Activated naive CD8-positive, alpha-beta T cell treated with anti-CD3 and anti-CD28 coated beads, Interleukin-2, amount 10 ng/mL, durations not matched to agents 7 days and 5 days (primary cell): ENCODE measurements around the gene STON1. TPM values are rescaled to one million over a fixed set of nuclear protein-coding genes. Genes with fewer than 3 reads are reported as not detected.
"Not testable (repeated sequence)": the region's sequence is repeated elsewhere in the genome, so short reads cannot be mapped to it uniquely, and the experiment has no call there.

Experiments
- ATAC-seq: fragments of 150-1000 bp; cut with Tn5 transposase; one replicate; pipeline ENCODE4 v1.10.0; 2021; ENCODE audit warnings: low read depth, moderate library complexity
- POLR2A ChIA-PET: fragments of 350-600 bp; sonication (Branson Sonifier 250); formaldehyde crosslinking; loops from one replicate; lab custom pipeline; 2021; ENCODE audit warnings: antibody characterized with exemption; lab: Charles Lee
- DNase-seq: peaks from one replicate; pipeline ENCODE4 v3.0.0; 2021
- H3K27ac Mint-ChIP-seq: one replicate; pipeline ENCODE4 v1.8.0; 2022; ENCODE audit warnings: mild to moderate bottlenecking, mixed read lengths
- H3K27me3 Mint-ChIP-seq: one replicate; pipeline ENCODE4 v1.8.0; 2022; ENCODE audit warnings: mild to moderate bottlenecking, moderate library complexity, mixed read lengths
- H3K36me3 Mint-ChIP-seq: one replicate; pipeline ENCODE4 v1.8.0; 2021; ENCODE audit warnings: mild to moderate bottlenecking, mixed read lengths
- H3K4me1 Mint-ChIP-seq: one replicate; pipeline ENCODE4 v1.8.0; 2021; ENCODE audit warnings: mixed read lengths
- H3K4me3 Mint-ChIP-seq: one replicate; pipeline ENCODE4 v1.8.0; 2022; ENCODE audit warnings: mild to moderate bottlenecking, moderate library complexity, mixed read lengths
- H3K9me3 Mint-ChIP-seq: one replicate; pipeline ENCODE4 v1.8.0; 2021; ENCODE audit warnings: mixed read lengths
- total RNA-seq, 2 experiments: library from RNA; stranded (reverse); gene quantifications; one replicate each; pipeline ENCODE4 v1.2.3, GENCODE V29; 2021

Gene STON1
- total RNA-seq, 2 experiments from 2014 or later: 2.4 to 2.7 TPM

- no peak overlapping the region for H3K27ac Mint-ChIP-seq
- POLR2A ChIA-PET: no interaction called here
- H3K4me3 Mint-ChIP-seq: no peak overlapping the region
- H3K4me1 Mint-ChIP-seq: peaks cover under 1% of the 10 kb centered on the region
- no peaks in the 10 kb centered on the region for H3K27me3 Mint-ChIP-seq
- DNase-seq (no peak), ATAC-seq (no peak)
- H3K36me3 Mint-ChIP-seq: no peaks in the 10 kb centered on the region
- H3K9me3 Mint-ChIP-seq: no peaks in the 10 kb centered on the region
Measured at GRCh38 chr2:48540237-48540935, 10.4 kb downstream of the STON1 start.

DNA sequence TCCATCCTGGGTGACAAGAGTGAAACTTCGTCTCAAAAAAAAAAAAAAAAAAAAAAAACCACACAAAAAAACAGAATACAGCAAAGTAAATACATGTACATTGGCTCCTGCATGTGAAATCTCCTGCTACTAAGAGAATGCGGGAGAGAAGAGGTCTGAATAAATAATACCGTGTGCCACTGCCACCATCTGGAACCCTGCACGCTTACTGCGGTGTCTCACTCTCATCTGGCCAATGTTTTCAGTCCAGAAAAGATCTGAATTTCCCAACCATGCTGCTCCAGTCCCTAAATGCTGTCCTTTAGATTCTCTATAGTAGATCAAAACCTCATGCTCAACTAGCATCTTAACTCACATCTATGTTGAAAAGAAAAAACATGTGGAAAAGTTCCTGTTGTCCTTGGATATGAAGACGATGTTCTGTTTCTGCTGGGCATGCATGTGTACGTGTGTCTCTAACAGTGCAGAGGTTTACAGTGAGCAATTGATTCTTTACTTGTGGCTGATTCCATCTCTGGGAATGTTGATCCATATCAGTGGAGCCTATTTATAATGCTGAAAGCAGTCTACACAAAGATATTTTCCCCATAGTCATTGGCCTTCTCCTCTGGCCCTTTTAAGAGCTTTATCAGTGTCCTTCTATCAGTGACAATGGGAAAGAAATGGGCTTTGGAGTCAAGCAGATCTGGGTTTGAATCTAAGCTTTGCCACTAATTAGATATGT lies 11.9 kb downstream of the STON1 start:
- Mint-ChIP-seq H3K36me3 (no peaks in the 10 kb centered on the region), H3K9me3 (no peaks in the 10 kb centered on the region), H3K4me3 (no peak overlapping the region), H3K27me3 (peaks cover 3% of the 10 kb centered on the region), H3K4me1 (no peaks in the 10 kb centered on the region), H3K27ac (no peak overlapping the region)
- ATAC-seq (no peak), DNase-seq (no peak)
- POLR2A ChIA-PET: no interaction called here

- no peak for ATAC-seq
- no peak overlapping the region for H3K27ac Mint-ChIP-seq
- H3K27me3 Mint-ChIP-seq: peaks cover 3% of the 10 kb centered on the region
- H3K4me1 Mint-ChIP-seq: no peaks in the 10 kb centered on the region
- no peak for DNase-seq
- POLR2A ChIA-PET: no interaction called here
- H3K36me3 Mint-ChIP-seq: no peaks in the 10 kb centered on the region
- H3K4me3 Mint-ChIP-seq: no peak overlapping the region
- H3K9me3 Mint-ChIP-seq: no peaks in the 10 kb centered on the region
Measured at GRCh38 chr2:48543895-48544294, 13.9 kb downstream of the STON1 start.

- H3K9me3 Mint-ChIP-seq: no peaks in the 10 kb centered on the region
- no peaks in the 10 kb centered on the region for H3K36me3 Mint-ChIP-seq
- H3K27me3 Mint-ChIP-seq: peaks cover 3% of the 10 kb centered on the region
- no peaks in the 10 kb centered on the region for H3K4me1 Mint-ChIP-seq
- ATAC-seq (no peak), DNase-seq (no peak)
- H3K4me3 Mint-ChIP-seq: no peak overlapping the region
- POLR2A ChIA-PET: no interaction called here
- H3K27ac Mint-ChIP-seq: no peak overlapping the region
Measured at GRCh38 chr2:48545244-48545643, 15.3 kb downstream of the STON1 start.

DNA sequence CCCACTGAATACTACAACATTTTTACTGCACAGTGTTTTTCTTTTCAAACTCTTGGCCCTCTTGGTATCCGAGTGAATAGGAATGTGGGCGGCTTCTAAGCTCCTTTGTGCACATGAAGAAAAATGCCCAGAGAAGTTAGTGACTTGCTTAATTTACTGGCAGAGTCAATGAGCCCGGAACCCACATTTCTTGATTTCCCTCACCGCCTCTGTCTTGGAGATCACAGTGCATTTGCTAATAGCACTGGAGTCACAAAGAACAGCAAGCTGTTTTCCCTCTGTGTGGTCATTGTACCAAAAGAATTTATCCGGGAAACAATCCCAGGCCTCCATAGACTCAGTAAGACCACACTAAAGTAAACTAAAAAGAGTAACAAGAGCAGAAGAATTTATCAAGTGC lies 18.9 kb downstream of the STON1 start:
- H3K4me3 Mint-ChIP-seq: no peak overlapping the region
- H3K27ac Mint-ChIP-seq: no peak overlapping the region
- H3K36me3 Mint-ChIP-seq: peaks cover 2% of the 10 kb centered on the region
- ATAC-seq (no peak), DNase-seq (no peak)
- peaks cover 3% of the 10 kb centered on the region for H3K27me3 Mint-ChIP-seq
- H3K9me3 Mint-ChIP-seq: no peaks in the 10 kb centered on the region
- POLR2A ChIA-PET: no interaction called here
- no peaks in the 10 kb centered on the region for H3K4me1 Mint-ChIP-seq

DNA sequence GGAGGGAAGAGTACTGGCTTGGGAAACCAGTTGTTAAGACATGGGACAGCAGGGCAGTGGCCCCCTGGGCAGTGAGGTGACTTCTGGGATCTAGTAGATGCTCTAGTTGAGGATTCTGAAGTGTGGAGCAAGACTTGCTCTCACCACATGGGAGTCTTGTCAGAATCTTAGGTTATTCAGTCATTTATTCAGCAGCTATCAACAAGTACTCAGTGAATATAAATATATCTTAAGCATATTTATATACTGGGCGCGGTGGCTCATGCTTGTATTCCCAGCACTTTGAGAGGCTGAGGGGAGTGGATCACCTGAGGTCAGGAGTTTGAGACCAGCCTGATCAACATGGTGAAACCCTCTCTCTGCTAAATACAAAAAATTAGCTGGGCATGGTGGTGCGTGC lies 20.0 kb downstream of the STON1 start:
- Mint-ChIP-seq H3K4me3 (no peak overlapping the region), H3K27me3 (peaks cover 3% of the 10 kb centered on the region), H3K36me3 (peaks cover 2% of the 10 kb centered on the region), H3K4me1 (no peaks in the 10 kb centered on the region), H3K9me3 (no peaks in the 10 kb centered on the region), H3K27ac (no peak overlapping the region)
- DNase-seq (no peak), ATAC-seq (no peak)
- POLR2A ChIA-PET: no interaction called here

GRCh38 chr2:48551548-48551947 lies 21.6 kb downstream of the STON1 start:
- no peak overlapping the region for H3K4me3 Mint-ChIP-seq

GRCh38 chr2:48555071-48555470 lies 25.1 kb downstream of the STON1 start:
- DNase-seq, H3K36me3 Mint-ChIP-seq, H3K27ac Mint-ChIP-seq, H3K9me3 Mint-ChIP-seq, H3K4me1 Mint-ChIP-seq, H3K27me3 Mint-ChIP-seq, POLR2A ChIA-PET, H3K4me3 Mint-ChIP-seq, ATAC-seq: not testable (repeated sequence)

More at GRCh38 chr2:48551548-48551947, 21.6 kb downstream of the STON1 start:
- POLR2A ChIA-PET: no interaction called here
- H3K4me1 Mint-ChIP-seq: no peaks in the 10 kb centered on the region
- H3K9me3 Mint-ChIP-seq: no peaks in the 10 kb centered on the region
- no peak overlapping the region for H3K27ac Mint-ChIP-seq
- ATAC-seq (no peak), DNase-seq (no peak)
- peaks cover 2% of the 10 kb centered on the region for H3K36me3 Mint-ChIP-seq
- no peaks in the 10 kb centered on the region for H3K27me3 Mint-ChIP-seq

DNA sequence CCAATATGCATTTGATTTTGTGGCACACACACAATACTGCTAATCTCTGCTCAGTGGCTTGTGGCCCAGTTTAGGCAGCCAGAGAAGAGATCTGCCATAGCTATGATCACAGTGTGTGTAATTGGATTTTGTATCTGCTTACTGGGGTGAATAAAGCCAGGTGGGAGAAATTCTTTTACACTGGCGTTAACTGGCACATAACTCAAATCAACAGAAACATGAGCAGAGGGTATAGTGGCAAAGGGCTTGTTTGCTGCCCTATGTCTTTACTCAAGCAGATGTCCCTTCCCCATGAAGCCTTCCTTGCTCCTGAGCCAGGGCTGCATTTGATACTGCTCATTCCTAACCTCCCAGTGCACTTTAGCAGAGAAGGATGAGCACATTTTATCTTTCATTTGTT lies 28.5 kb downstream of the STON1 start:
- DNase-seq (no peak), ATAC-seq (no peak)
- Mint-ChIP-seq H3K36me3 (no peaks in the 10 kb centered on the region), H3K9me3 (no peaks in the 10 kb centered on the region), H3K4me3 (no peak overlapping the region), H3K27ac (no peak overlapping the region), H3K4me1 (no peaks in the 10 kb centered on the region), H3K27me3 (no peaks in the 10 kb centered on the region)
- POLR2A ChIA-PET: no interaction called here

DNA sequence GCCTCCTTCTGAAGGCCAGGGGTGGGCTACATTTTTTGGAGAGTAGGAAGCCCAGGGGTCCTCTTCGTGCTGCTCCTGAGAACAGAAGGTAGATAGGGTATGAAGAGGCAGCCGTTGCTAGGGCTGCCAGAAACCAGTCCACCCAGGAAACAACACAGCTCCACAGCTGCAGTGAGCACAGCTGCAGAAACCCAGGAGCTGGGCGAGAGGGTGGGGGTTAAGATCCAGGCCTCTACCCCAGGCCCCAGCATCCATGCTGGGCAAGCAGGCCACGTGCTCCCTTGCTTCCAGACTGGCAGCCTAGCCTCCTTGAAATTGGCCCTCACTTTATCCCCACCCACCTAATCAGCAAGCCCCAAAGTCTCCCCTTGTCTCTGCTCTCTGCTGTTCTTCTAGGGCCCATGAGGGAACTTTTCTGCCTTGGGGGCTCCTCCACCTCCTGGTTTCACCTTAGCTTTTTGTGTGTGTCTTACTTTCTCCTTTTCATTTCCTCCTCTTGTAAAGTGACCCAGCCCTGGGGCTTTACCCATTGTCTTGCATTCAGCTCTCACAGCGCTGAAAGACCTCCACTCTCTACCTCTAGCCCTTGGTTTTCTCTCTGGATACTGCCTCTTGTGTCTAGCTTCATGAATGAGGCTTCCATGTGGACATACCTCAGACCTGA lies 30.7 kb downstream of the STON1 start:
- Mint-ChIP-seq H3K27me3 (no peaks in the 10 kb centered on the region), H3K4me3 (no peak overlapping the region), H3K9me3 (no peaks in the 10 kb centered on the region), H3K36me3 (no peaks in the 10 kb centered on the region), H3K27ac (no peak overlapping the region), H3K4me1 (no peaks in the 10 kb centered on the region)
- POLR2A ChIA-PET: no interaction called here
- ATAC-seq (no peak), DNase-seq (no peak)

DNA sequence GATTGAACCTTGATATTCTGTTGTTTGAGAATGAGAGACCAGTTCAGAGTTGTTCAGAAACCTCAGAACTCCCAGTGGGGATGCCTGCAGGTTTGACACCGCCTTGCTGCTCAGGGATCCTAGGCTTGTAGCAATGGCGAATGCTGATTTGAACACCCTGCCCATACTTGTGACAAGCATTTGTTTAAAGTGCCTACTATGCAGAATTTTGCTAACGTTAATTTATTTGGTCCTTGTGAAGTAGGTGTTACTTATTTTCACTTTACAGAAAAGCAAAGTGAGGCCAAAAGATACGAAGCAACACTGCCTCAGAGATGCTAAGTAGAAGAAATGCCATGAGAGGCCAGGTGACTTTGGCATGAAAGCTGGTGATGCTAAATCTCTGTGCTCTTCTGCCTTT lies 32.3 kb downstream of the STON1 start:
- Mint-ChIP-seq H3K36me3 (no peaks in the 10 kb centered on the region), H3K4me1 (no peaks in the 10 kb centered on the region), H3K4me3 (no peak overlapping the region), H3K27ac (no peak overlapping the region), H3K9me3 (no peaks in the 10 kb centered on the region), H3K27me3 (no peaks in the 10 kb centered on the region)
- ATAC-seq (no peak), DNase-seq (no peak)
- POLR2A ChIA-PET: no interaction called here

- DNase-seq: no peak
- no peak overlapping the region for H3K4me3 Mint-ChIP-seq
- ATAC-seq: no peak
- no peak overlapping the region for H3K27ac Mint-ChIP-seq
- peaks cover 3% of the 10 kb centered on the region for H3K4me1 Mint-ChIP-seq
- no peaks in the 10 kb centered on the region for H3K36me3 Mint-ChIP-seq
- POLR2A ChIA-PET: no interaction called here
- H3K9me3 Mint-ChIP-seq: no peaks in the 10 kb centered on the region
- no peaks in the 10 kb centered on the region for H3K27me3 Mint-ChIP-seq
Measured at GRCh38 chr2:48566592-48567310, 36.8 kb downstream of the STON1 start.

DNA sequence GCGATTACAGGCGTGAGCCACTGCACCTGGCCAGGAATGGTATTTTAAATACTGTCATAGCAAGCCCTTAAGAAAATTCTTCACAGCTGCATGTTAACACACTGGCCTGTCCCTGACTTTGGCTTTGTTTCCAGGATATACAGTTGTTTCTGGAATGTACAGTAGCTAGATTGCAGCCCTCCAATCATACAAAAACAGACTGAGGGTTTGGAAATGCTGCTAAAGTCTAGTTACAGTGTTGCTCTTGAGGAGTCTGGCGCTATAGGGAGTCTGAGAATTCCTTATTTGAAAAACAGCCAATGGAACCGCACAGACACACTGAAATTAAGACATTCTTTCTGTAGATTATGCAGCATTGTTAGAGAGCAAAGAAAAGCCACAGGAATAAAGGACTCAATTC lies 37.7 kb downstream of the STON1 start:
- H3K27me3 Mint-ChIP-seq: no peaks in the 10 kb centered on the region
- DNase-seq (no peak), ATAC-seq (no peak)
- POLR2A ChIA-PET: no interaction called here
- H3K27ac Mint-ChIP-seq: no peak overlapping the region
- peaks cover 3% of the 10 kb centered on the region for H3K4me1 Mint-ChIP-seq
- H3K36me3 Mint-ChIP-seq: no peaks in the 10 kb centered on the region
- no peak overlapping the region for H3K4me3 Mint-ChIP-seq
- no peaks in the 10 kb centered on the region for H3K9me3 Mint-ChIP-seq
